Endothelial cell of umbilical vein (primary cell): ENCODE measurements around the gene CLDN7.

Source experiments
- CTCF ChIP-seq, 2 donors: IDR thresholded peaks; 1 replicate in 1 of 2; 2 replicates in 1 of 2; pipeline ENCODE4 v1.5.1; 2011; ENCODE audit warnings: low read length in 2 of 2, mild to moderate bottlenecking in 2 of 2, moderate library complexity in 2 of 2, control low read depth in 1 of 2, inconsistent platforms in 1 of 2, low read depth in 1 of 2; ENCODE audit not compliant: insufficient read depth in 1 of 2; ENCODE audit errors: extremely low read depth in 1 of 2
- EZH2 ChIP-seq: IDR thresholded peaks from 2 replicates; pipeline ENCODE4 v1.6.1; 2012; ENCODE audit warnings: borderline replicate concordance, low read depth, mild to moderate bottlenecking, moderate library complexity, low read length, inconsistent platforms; ENCODE audit not compliant: severe bottlenecking
- FOS ChIP-seq: IDR thresholded peaks from 2 replicates; pipeline ENCODE4 v1.6.1; 2011; ENCODE audit warnings: mild to moderate bottlenecking, low read length, moderate library complexity, borderline replicate concordance; ENCODE audit not compliant: insufficient read depth
- GATA2 ChIP-seq: IDR thresholded peaks from 2 replicates; pipeline ENCODE4 v1.7.0; 2011; ENCODE audit warnings: low read depth, mild to moderate bottlenecking, moderate library complexity, mixed read lengths, low read length; ENCODE audit not compliant: insufficient read length, insufficient read depth
- JUN ChIP-seq: IDR thresholded peaks from 2 replicates; pipeline ENCODE4 v1.6.1; 2011; ENCODE audit warnings: borderline replicate concordance, low read depth; ENCODE audit not compliant: insufficient read length, insufficient read depth
- MAX ChIP-seq: IDR thresholded peaks from 2 replicates; pipeline ENCODE4 v1.6.1; 2011; ENCODE audit not compliant: insufficient read depth, insufficient read length
- MYC ChIP-seq: IDR thresholded peaks from one replicate; pipeline ENCODE4 v1.6.1; 2011; ENCODE audit warnings: mild to moderate bottlenecking, low read depth, low read length
- POLR2A ChIP-seq: IDR thresholded peaks from 2 replicates; pipeline ENCODE4 v1.6.1; 2012; ENCODE audit warnings: low read depth, mild to moderate bottlenecking, control low read depth, low read length
- POLR2AphosphoS5 ChIP-seq: IDR thresholded peaks from 2 replicates; pipeline ENCODE4 v1.6.1; 2012; ENCODE audit warnings: low read depth, mild to moderate bottlenecking, control low read depth, low read length, moderate library complexity; ENCODE audit not compliant: insufficient read depth

- TF ChIP-seq POLR2A (peak; percentile 83), CTCF (IDR thresholded peaks at IDR 0.05; ENCODE audit: extremely low read depth in 1 of 2, insufficient read depth in 1 of 2, low read depth in 1 of 2, low read length in 2 of 2) (no peak), POLR2AphosphoS5 (peak; percentile 79), MYC (no peak), EZH2 (no peak), MAX (peak; percentile 32), GATA2 (no peak), FOS (no peak), JUN (no peak)
Measured at GRCh38 chr17:7306911-7307685, 44.8 kb upstream of the CLDN7 start, which contains the start of gene EIF5A.
